ENCODE results near the gene CELF2. TPM values are rescaled to one million over a fixed set of nuclear protein-coding genes. Genes with fewer than 3 reads are reported as not detected.

Gene CELF2
- total RNA-seq, 1 donor from 2014 or later: 14.4 TPM

DNA sequence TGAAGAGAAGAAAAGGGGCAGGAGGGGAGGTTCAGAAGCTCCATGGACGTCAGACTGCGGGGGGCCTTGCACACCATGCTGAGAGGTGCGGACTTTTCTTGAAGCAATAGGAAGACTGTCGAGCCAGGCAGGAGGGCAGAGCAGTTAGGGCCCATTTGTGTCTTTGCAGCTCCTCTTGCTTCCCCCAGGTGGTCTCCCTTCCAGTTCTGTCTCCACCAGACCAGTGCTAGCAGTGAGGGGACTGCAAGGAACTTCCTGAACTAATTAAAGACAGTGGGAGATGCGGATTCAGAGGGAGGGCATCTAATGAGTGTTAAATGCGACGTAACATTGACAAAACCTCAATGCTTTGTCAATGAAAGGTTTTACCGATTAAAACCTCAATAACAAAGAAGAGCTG, 368.4 kb downstream of the CELF2 start:
- H3K4me1 Mint-ChIP-seq (ENCODE audit: unreplicated experiment): peaks cover 10% of the 10 kb centered on the region
- H3K27ac Mint-ChIP-seq: no peak overlapping the region
- no peak overlapping the region for H3K4me3 Mint-ChIP-seq
- no peak for DNase-seq (ENCODE audit: extremely low spot score, unreplicated experiment)
- TF ChIP-seq, protein P1, sequence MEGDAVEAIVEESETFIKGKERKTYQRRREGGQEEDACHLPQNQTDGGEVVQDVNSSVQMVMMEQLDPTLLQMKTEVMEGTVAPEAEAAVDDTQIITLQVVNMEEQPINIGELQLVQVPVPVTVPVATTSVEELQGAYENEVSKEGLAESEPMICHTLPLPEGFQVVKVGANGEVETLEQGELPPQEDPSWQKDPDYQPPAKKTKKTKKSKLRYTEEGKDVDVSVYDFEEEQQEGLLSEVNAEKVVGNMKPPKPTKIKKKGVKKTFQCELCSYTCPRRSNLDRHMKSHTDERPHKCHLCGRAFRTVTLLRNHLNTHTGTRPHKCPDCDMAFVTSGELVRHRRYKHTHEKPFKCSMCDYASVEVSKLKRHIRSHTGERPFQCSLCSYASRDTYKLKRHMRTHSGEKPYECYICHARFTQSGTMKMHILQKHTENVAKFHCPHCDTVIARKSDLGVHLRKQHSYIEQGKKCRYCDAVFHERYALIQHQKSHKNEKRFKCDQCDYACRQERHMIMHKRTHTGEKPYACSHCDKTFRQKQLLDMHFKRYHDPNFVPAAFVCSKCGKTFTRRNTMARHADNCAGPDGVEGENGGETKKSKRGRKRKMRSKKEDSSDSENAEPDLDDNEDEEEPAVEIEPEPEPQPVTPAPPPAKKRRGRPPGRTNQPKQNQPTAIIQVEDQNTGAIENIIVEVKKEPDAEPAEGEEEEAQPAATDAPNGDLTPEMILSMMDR (conservative IDR thresholded peaks at IDR 0.05): no peak
- H3K9me3 Mint-ChIP-seq: no peaks in the 10 kb centered on the region
- H3K27me3 Mint-ChIP-seq: peaks cover 33% of the 10 kb centered on the region
- H3K36me3 Mint-ChIP-seq: no peaks in the 10 kb centered on the region

Measured in type B pancreatic cell (in vitro differentiated cells).